ENCODE measurements around the gene CRTC3. TPM values are rescaled to one million over a fixed set of nuclear protein-coding genes. Genes with fewer than 3 reads are reported as not detected.

The CRTC3 gene
- total RNA-seq, 2 experiments from 2014 or later, result 90.7 to 92.4 TPM

- H3K4me3 Mint-ChIP-seq, result no peak overlapping the region
- Histone ChIP-seq H3K27me3 (ENCODE audit: control insufficient read depth in 1 of 2, insufficient read depth in 2 of 2, low read length in 2 of 2) (no peaks in the 10 kb centered on the region), H3K9me3 (ENCODE audit: control insufficient read depth in 1 of 2, insufficient read depth in 1 of 2, low read length in 2 of 2) (peaks cover 0 to 6% of the 10 kb centered on the region in 2 experiments), H3K27ac (ENCODE audit: low read depth in 1 of 2, low read length in 2 of 2) (no peak overlapping the region), H3K4me3 (ENCODE audit: low read length) (no peak overlapping the region), H3K4me1 (ENCODE audit: insufficient read depth, low read length) (peaks cover 7% of the 10 kb centered on the region), H3K36me3 (ENCODE audit: insufficient read depth, low read length) (peaks cover 45% of the 10 kb centered on the region)
- ChIA-PET POLR2A (no interaction called here), CTCF (no interaction called here)
- no peaks in the 10 kb centered on the region for H3K9me3 Mint-ChIP-seq
- peaks cover 56% of the 10 kb centered on the region for H3K36me3 Mint-ChIP-seq (ENCODE audit: low read depth)
- intact Hi-C loops (cut with DNase I, micrococcal nuclease), result loop anchor here in 1 of 2 experiments (10.0 kb wide), 1 partner anchor 318 kb away; no protein-coding TSS in a partner anchor
- DNase-seq, result no peak
- peaks cover 11% of the 10 kb centered on the region for H3K4me1 Mint-ChIP-seq (ENCODE audit: low read depth)
- H3K27ac Mint-ChIP-seq, result no peak overlapping the region
- no peak for TF ChIP-seq CTCF (IDR thresholded peaks at IDR 0.05)
- no peaks in the 10 kb centered on the region for H3K27me3 Mint-ChIP-seq
- no peak for ATAC-seq (ENCODE audit: poor library complexity)
Observed at GRCh38 chr15:90643301-90643632, 113.5 kb downstream of the CRTC3 start.

DNA sequence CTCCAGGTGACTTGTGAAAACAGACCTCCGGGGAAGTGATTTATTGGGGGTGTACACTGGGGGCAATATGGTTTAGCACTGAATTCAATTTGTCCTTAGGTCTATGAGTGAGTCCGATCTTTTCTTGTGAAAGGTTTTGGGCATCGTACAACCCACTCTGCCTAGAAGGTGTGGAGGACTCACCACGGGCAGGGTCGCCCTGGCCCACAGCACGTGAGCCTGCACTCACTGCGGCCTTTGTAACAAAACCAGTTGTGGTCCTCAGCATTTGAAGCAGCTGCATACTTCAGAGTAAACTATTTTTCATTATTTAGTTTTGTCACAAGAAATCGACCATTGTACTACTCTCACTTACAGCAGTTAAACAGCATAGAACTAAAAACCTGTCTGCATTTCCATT, 114.8 kb downstream of the CRTC3 start:
- Histone ChIP-seq H3K9me3 (ENCODE audit: control insufficient read depth in 1 of 2, insufficient read depth in 1 of 2, low read length in 2 of 2) (peaks cover 0 to 6% of the 10 kb centered on the region in 2 experiments), H3K27me3 (ENCODE audit: control insufficient read depth in 1 of 2, insufficient read depth in 2 of 2, low read length in 2 of 2) (no peaks in the 10 kb centered on the region), H3K4me3 (ENCODE audit: low read length) (no peak overlapping the region), H3K4me1 (ENCODE audit: insufficient read depth, low read length) (peaks cover 20% of the 10 kb centered on the region), H3K27ac (ENCODE audit: low read depth in 1 of 2, low read length in 2 of 2) (no peak overlapping the region), H3K36me3 (ENCODE audit: insufficient read depth, low read length) (peaks cover 39% of the 10 kb centered on the region)
- Mint-ChIP-seq H3K9me3 (no peaks in the 10 kb centered on the region), H3K27me3 (no peaks in the 10 kb centered on the region), H3K36me3 (ENCODE audit: low read depth) (peaks cover 48% of the 10 kb centered on the region), H3K27ac (peak overlapping the region; percentile 30), H3K4me3 (no peak overlapping the region), H3K4me1 (ENCODE audit: low read depth) (peaks cover 18% of the 10 kb centered on the region)
- no peak for DNase-seq
- ChIA-PET POLR2A (no interaction called here), CTCF (no interaction called here)
- intact Hi-C loops (cut with DNase I, micrococcal nuclease), result loop anchor here in 1 of 2 experiments (10.0 kb wide), 1 partner anchor 320 kb away; no protein-coding TSS in a partner anchor
- TF ChIP-seq CTCF (IDR thresholded peaks at IDR 0.05), result no peak
- ATAC-seq (ENCODE audit: poor library complexity), result no peak

GRCh38 chr15:90644952-90645725, 115.4 kb downstream of the CRTC3 start:
- peaks cover 24% of the 10 kb centered on the region for H3K4me1 Mint-ChIP-seq (ENCODE audit: low read depth)
- no peaks in the 10 kb centered on the region for H3K27me3 Mint-ChIP-seq
- peak overlapping the region; percentile 47 for H3K27ac Mint-ChIP-seq
- CTCF ChIA-PET, result no interaction called here
- Histone ChIP-seq H3K27me3 (ENCODE audit: control insufficient read depth in 1 of 2, insufficient read depth in 2 of 2, low read length in 2 of 2) (no peaks in the 10 kb centered on the region), H3K4me1 (ENCODE audit: insufficient read depth, low read length) (peaks cover 22% of the 10 kb centered on the region), H3K4me3 (ENCODE audit: low read length) (no peak overlapping the region), H3K36me3 (ENCODE audit: insufficient read depth, low read length) (peaks cover 37% of the 10 kb centered on the region), H3K9me3 (ENCODE audit: control insufficient read depth in 1 of 2, insufficient read depth in 1 of 2, low read length in 2 of 2) (peaks cover 0 to 6% of the 10 kb centered on the region in 2 experiments), H3K27ac (ENCODE audit: low read depth in 1 of 2, low read length in 2 of 2) (no peak overlapping the region)
- DNase-seq (no peak), ATAC-seq (ENCODE audit: poor library complexity) (no peak)
- H3K9me3 Mint-ChIP-seq, result no peaks in the 10 kb centered on the region
- POLR2A ChIA-PET, result no interaction called here
- TF ChIP-seq CTCF (IDR thresholded peaks at IDR 0.05), result no peak
- H3K4me3 Mint-ChIP-seq, result no peak overlapping the region
- intact Hi-C loops (cut with DNase I, micrococcal nuclease), result loop anchor here in 1 of 2 experiments (10.0 kb wide), 1 partner anchor 320 kb away; no protein-coding TSS in a partner anchor
- peaks cover 46% of the 10 kb centered on the region for H3K36me3 Mint-ChIP-seq (ENCODE audit: low read depth)

Data from CD4-positive, alpha-beta T cell (primary cell).